Lower lobe of right lung (tissue), 2 donors: ENCODE results near the gene TMED3. TPM values are rescaled to one million over a fixed set of nuclear protein-coding genes. Genes with fewer than 3 reads are reported as not detected.
A peak's percentile ranks its signal among the peaks of the same experiment; 100 is the strongest.

Experiments used
- ATAC-seq, 2 donors: fragments of 200-7000 bp; cut with Tn5 transposase; one replicate each; pipeline ENCODE4 v1.9.1; 2020 to 2022; ENCODE audit warnings: mild to moderate bottlenecking in 2 of 2, moderate library complexity in 2 of 2
- DNase-seq: peaks from one replicate; pipeline ENCODE4 v3.0.0-alpha.2; 2020
- H3K27ac ChIP-seq: fragments of 200-600 bp; one replicate; pipeline ENCODE4 v1.8.0; 2022
- H3K27me3 ChIP-seq: fragments of 200-600 bp; one replicate; pipeline ENCODE4 v1.8.0; 2022; ENCODE audit warnings: low read depth
- H3K36me3 ChIP-seq: fragments of 200-600 bp; one replicate; pipeline ENCODE4 v1.8.0; 2022; ENCODE audit warnings: mild to moderate bottlenecking
- H3K4me1 ChIP-seq: fragments of 200-600 bp; one replicate; pipeline ENCODE4 v1.8.0; 2022
- H3K4me3 ChIP-seq: fragments of 200-600 bp; one replicate; pipeline ENCODE4 v1.8.0; 2022; ENCODE audit warnings: mild to moderate bottlenecking
- H3K9me3 ChIP-seq: fragments of 200-600 bp; one replicate; pipeline ENCODE4 v1.8.0; 2022
- intact Hi-C: fragments of 100-400 bp; cut with DNase I; formaldehyde crosslinking; loops from one replicate; pipeline ENCODE4 v1.11.0; 2022
- total RNA-seq: library from RNA; stranded (reverse); fragmentation: NEBNext Ultra II Directional; extraction: Animal tissue kit (Norgen Biotek cat#: 25700); gene quantifications from one replicate; pipeline ENCODE4 v1.2.1, GENCODE V29; 2021
- TF ChIP-seq, protein P1 (sequence below): fragments of 200-600 bp; IDR thresholded peaks from one replicate; pipeline ENCODE4 v1.8.0; 2022; ENCODE audit warnings: antibody characterized with exemption, mild to moderate bottlenecking
- donor health status: DM: no; HTN: yes; CAD: no; lungs with severe emphysema.

TMED3 gene
- total RNA-seq, 1 donor from 2014 or later: 45.2 TPM

DNA sequence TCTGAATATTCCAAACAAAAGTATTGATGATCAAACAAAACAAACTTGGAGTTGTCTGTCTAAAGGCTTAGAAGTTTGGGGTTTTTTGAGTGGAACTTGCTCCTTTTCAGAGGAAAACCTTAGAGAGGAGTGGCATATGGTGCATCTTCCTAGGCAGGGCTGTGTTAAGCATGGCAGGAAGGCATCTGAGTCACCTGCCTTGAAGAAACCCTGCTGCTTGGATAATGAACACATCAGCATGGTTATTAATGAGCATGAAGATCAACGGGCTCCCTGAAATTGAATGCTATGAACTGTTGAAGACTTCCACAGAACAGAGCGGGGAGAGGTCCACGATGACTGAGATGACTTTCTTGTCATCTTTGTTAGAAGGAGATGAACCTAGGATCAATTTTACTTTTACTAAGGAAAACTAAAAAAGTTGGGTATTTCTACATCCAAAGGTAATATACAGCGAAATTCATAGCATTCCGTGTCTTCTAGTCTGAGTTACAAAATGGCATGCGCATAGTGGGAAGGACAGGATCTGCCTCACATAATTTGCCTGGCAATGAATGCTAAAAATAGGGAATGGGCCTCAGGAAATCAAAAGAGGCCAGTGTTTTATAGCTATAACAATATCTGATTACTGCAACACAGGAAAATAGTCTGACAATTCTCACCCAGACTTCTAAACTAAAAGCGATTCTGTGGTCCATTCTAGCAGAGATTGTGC is 11.6 kb upstream of the TMED3 start:
- no peaks in the 10 kb centered on the region for H3K9me3 ChIP-seq
- no peaks in the 10 kb centered on the region for H3K4me1 ChIP-seq
- DNase-seq: no peak
- no peak overlapping the region for H3K27ac ChIP-seq
- H3K27me3 ChIP-seq: peaks cover 16% of the 10 kb centered on the region
- intact Hi-C loops: no loop called here
- H3K4me3 ChIP-seq: no peak overlapping the region
- TF ChIP-seq, protein P1, sequence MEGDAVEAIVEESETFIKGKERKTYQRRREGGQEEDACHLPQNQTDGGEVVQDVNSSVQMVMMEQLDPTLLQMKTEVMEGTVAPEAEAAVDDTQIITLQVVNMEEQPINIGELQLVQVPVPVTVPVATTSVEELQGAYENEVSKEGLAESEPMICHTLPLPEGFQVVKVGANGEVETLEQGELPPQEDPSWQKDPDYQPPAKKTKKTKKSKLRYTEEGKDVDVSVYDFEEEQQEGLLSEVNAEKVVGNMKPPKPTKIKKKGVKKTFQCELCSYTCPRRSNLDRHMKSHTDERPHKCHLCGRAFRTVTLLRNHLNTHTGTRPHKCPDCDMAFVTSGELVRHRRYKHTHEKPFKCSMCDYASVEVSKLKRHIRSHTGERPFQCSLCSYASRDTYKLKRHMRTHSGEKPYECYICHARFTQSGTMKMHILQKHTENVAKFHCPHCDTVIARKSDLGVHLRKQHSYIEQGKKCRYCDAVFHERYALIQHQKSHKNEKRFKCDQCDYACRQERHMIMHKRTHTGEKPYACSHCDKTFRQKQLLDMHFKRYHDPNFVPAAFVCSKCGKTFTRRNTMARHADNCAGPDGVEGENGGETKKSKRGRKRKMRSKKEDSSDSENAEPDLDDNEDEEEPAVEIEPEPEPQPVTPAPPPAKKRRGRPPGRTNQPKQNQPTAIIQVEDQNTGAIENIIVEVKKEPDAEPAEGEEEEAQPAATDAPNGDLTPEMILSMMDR: no peak
- no peak for ATAC-seq
- no peaks in the 10 kb centered on the region for H3K36me3 ChIP-seq

DNA sequence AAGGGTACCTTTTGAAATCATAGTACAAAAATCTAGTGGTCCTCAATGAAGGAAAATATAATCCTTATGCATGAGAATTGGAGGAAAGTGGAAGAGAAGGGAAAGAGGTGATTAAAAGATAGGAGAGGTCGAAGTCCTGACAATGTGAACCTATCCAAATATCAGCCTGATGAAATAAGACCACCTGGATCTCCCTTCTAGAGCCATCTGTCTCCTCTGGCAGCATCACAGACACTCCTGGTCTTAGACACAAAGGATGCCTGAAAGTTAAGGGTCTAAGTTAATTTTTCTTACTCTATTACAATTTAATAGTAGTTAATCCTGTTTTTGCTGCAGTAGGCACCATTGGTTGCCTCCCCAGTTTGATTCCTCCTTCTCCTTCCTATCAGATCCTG is 11.1 kb upstream of the TMED3 start:
- DNase-seq: no peak
- TF ChIP-seq, protein P1: no peak
- Histone ChIP-seq H3K4me3 (no peak overlapping the region), H3K27me3 (peaks cover 17% of the 10 kb centered on the region), H3K27ac (no peak overlapping the region), H3K4me1 (no peaks in the 10 kb centered on the region), H3K36me3 (no peaks in the 10 kb centered on the region), H3K9me3 (no peaks in the 10 kb centered on the region)
- intact Hi-C loops: no loop called here
- no peak for ATAC-seq

DNA sequence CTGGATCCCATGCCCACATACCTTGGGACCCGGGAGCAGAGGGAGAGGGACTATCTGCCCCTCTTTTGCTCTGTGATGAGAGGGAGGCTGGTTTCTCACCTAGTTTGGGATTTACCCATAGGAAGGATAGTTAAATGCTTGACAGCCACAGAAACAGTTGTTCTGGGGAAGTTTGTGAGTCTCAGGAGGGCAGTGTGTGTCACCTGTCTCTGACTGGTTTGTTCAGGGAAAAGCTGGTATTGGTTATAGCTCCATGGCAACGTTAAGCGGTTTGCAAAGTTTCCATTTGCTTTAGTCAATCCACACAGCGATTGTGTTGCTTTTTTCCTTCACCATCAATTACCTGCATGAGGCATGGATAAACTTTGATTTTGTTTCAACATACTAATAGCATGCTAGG is 3.7 kb upstream of the TMED3 start:
- no peak for ATAC-seq
- DNase-seq: no peak
- TF ChIP-seq, protein P1: no peak
- intact Hi-C loops: no loop called here
- Histone ChIP-seq H3K4me1 (peaks cover 13% of the 10 kb centered on the region), H3K36me3 (no peaks in the 10 kb centered on the region), H3K9me3 (no peaks in the 10 kb centered on the region), H3K27ac (no peak overlapping the region), H3K27me3 (peaks cover 10% of the 10 kb centered on the region), H3K4me3 (no peak overlapping the region)

DNA sequence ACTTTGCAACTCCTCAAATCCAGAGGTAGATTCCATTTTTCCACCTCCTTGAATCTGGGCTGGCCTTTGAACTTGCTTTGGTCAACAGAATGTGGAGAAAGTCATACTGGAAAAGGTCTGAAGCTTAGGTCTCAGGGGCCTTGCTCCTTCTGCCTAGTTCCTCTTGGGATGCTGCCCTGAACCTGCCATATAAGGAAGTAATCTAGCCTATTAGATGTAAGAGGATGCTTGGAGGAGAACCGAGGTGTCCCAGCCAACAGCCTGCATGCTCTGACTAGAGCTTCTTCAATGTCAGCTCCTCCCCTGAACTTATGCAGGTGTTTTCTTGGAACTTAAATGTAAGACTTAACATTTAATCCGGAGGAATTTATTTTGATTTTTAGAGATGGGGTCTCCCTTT is 2.0 kb upstream of the TMED3 start:
- H3K27me3 ChIP-seq: peaks cover 10% of the 10 kb centered on the region
- intact Hi-C loops: no loop called here
- H3K4me1 ChIP-seq: peaks cover 18% of the 10 kb centered on the region
- TF ChIP-seq, protein P1: no peak
- DNase-seq (no peak), ATAC-seq (no peak)
- H3K4me3 ChIP-seq: no peak overlapping the region
- no peaks in the 10 kb centered on the region for H3K9me3 ChIP-seq
- H3K36me3 ChIP-seq: peaks cover 7% of the 10 kb centered on the region
- H3K27ac ChIP-seq: no peak overlapping the region

DNA sequence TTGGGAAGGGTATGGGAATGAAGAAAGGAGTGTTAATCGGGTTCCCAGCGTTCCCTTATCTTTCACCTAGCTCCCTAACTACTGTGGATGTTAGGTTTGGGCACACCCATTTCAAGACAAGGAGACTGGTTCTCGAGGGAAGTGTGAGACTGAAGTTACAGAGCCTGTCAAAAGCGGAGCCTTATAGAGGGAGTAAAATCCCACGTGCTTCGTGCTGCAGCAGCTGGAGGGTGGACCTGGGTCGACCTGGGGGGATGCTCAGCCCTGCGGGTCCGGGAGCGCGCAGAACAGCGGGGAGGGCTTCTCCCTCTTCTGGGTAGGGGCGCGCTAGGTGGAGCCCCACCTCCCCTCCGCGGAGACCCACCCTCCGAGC is 314 bp upstream of the TMED3 start:
- H3K9me3 ChIP-seq: no peaks in the 10 kb centered on the region
- intact Hi-C loops: no loop called here
- H3K4me1 ChIP-seq: peaks cover 18% of the 10 kb centered on the region
- DNase-seq: no peak
- H3K4me3 ChIP-seq: peak overlapping the region; percentile 80
- H3K27ac ChIP-seq: no peak overlapping the region
- peaks cover 1% of the 10 kb centered on the region for H3K27me3 ChIP-seq
- peaks cover 24% of the 10 kb centered on the region for H3K36me3 ChIP-seq
- peak; percentile 37 to 61 for ATAC-seq
- TF ChIP-seq, protein P1: no peak
